Measurements from ENCODE around the gene CCDC28B. TPM values are rescaled to one million over a fixed set of nuclear protein-coding genes. Genes with fewer than 3 reads are reported as not detected.

The CCDC28B gene
- total RNA-seq, result 12.5 and 13.0 TPM in 2 replicates

DNA sequence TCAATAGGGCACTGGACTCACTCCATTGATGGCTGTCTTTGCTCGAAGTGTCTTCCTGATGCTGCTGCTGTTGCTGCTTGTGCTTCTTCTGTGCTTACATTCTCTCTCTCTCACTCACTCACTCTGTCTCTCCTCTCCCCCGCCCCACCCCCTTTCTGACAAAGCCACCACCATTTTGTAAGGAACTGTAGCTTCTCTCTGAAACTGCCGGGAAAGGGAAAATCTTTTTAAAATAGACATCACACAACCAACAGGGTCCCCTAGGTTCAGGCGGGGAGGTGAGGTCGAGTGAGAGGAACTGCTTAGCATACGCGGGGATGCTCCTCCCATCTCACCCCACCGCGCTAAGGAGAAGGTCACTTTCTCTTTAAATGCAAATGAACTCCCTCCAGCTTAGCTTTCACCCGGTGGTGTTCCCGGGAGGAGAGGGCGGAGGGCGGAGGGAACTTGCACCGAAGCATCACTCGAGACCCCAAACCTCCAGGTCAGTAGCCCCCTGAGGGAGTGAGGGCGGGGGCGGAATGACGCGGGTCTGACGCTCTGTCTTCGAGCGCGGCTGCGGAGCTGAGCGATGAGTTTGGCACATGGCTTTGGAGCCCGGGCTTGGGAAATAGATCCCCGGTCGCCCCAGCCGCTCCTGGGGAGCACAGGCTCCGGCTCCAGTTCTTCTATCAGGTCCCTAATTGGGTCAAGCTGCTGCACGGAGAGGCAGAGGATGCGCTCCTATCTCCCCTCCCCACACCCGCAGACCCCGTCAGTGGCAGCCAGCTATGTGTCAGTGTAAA is at the start of gene CCDC28B:
TSS of gene CCDC28B (plus strand) at position 370 of the 785 bp plus-strand sequence. CDS start 1,341 bp downstream, outside the sequence.

DNA sequence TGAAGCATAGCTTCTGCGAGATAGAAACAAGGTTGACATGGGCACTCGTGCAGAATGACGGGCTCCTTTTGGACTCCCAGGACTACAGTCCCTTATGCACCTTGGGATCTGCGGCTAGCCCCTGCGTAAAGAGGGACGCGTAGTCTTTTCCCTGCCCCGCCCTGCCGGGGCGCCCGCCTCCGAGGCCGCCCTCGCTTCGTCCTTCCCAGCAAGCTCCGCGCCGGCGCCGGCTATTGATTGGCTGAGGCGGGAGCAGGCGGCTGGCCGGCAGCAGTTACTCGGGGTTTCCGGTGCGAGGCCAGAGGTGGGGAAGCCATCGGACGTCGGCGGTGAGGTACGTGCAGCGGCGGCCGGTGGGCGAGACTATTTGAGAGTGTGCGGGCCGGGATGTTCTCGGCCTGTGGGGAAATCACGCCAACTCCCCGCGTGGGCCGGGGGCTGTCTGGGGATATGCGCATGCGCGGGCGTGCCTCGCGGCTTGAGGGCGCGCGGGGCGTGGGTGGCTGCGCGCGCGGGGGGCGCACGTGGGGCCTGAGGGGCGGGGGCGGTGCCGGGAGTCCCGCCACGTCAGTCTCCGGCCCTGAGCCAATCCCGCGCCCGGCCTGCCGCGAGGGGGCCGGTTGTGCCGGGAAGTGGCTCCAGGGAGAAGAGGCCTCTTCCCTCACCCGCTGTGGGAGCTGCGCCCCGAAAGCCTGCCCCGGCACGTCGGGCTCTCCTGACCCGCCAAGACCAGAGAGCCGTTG is 20.8 kb upstream of the CCDC28B start, which contains the start of gene TXLNA:
TSS of gene TXLNA (plus strand) at position 233 of the 743 bp plus-strand sequence. CDS start 671 bp downstream, outside the sequence.

GRCh38 chr1:32205401-32206370 is 5.3 kb downstream of the CCDC28B start, which contains the start of gene IQCC:
Gene IQCC, plus strand, starts transcription at chr1:32205671. Its CDS starts 11 bp downstream, at chr1:32205682.

GRCh38 chr1:32208891-32209328 is 8.5 kb downstream of the CCDC28B start, which contains the start of gene DCDC2B:
Gene DCDC2B, plus strand, starts transcription at chr1:32209089. Its CDS starts 5 bp downstream, at chr1:32209094.

DNA sequence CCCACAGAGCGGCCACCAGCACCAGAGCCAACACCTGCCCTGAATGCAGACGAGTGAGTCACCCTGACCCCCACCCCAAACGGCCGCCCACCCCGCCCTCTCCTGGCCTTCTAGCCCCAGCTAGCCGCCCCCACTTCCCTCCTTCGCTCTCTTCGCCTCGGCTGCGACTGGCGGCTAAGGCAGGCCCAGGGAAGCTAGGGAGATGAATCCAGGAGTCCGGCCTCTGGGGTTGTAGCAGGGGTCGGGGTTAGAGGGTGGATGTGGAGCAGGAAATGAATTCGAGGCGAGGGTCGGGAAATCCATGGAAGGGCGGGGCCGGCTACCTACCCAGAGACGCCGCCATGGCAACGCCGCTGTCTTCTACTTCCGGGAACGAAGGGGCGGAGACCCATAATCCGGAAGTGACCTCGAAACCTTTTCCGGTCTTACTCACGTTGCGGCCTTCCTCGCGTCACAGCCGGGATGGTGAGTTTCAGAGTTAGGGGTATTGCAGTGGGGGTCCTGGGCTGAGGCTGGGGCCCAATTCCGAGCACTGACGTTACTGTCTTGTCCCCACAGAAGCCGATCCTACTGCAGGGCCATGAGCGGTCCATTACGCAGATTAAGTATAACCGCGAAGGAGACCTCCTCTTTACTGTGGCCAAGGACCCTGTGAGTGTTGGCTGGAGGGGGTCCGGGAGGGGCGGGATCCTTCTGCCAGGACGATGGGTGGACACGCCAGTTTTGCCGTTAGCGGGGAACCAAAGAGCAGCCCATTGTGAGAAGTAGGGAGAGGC is 21.8 kb downstream of the CCDC28B start, which contains the start of the genes EIF3I and TMEM234:
TSS of gene EIF3I (plus strand) at position 428 of the 776 bp plus-strand sequence. CDS start at position 463, 35 bp downstream.
TSS of gene TMEM234 (minus strand) at position 374 of the 776 bp plus-strand sequence. CDS start at position 343, 31 bp downstream.

GRCh38 chr1:32246888-32247273 is 46.5 kb downstream of the CCDC28B start, which contains the start of gene FAM167B:
Gene FAM167B, plus strand, starts transcription at chr1:32247222. Its CDS starts 200 bp downstream, at chr1:32247422.

DNA sequence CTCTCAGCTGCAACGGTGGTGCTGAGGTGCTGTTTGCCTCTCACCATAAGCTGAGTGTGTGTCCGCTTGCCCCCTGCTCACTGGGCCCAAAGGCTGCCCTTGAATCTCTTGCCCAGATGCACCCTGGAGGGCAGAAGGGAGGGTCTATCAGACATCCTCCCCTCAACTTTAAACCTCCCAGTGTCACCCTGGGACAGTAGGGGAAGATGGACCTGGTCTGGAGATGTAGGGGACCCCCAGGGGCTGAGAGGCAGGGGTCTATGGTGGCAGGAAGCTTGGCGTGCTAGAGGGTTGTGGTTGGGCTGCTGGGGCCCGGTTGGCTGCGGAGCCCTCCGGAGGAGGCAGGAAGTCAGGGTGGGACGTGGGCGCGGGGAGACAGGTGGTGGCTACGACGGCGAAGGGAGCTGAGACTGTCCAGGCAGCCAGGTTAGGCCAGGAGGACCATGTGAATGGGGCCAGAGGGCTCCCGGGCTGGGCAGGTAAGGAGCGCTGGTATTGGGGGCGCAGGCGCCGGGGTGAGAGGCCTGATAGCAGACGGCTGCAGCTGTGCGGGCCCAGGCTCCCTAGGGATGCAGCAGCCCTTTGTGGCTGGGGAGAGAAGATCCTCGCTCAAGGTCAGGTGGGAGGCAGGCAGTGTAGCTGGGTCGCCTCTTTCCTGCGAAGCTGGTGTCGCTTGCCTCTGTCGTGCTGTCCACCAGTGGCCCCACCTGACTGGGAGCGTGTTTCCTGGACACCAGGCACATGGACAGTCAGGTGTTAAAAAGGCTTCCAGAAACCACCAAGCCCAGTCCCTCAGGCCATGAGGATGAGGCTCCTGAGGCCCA is 50.7 kb downstream of the CCDC28B start, which contains the start of gene LCK:
TSS of gene LCK (plus strand) at position 373 of the 824 bp plus-strand sequence. CDS start 23,065 bp downstream, outside the sequence.

Other genes starting within 250 kb of the CCDC28B start
- gene KHDRBS1, start 186.7 kb upstream of the CCDC28B start, total RNA-seq, result 98.4 and 98.6 TPM in 2 replicates
- gene TMEM39B, start 127.7 kb upstream of the CCDC28B start, total RNA-seq, result 10.3 and 13.4 TPM in 2 replicates
- 45.1 and 46.0 TPM in 2 replicates for gene KPNA6, start 92.5 kb upstream of the CCDC28B start, total RNA-seq
- 65.8 and 66.6 TPM in 2 replicates for gene TXLNA, start 20.9 kb upstream of the CCDC28B start, total RNA-seq
- 0.53 and 2.6 TPM in 2 replicates for gene IQCC, start 5.1 kb downstream of the CCDC28B start, total RNA-seq
- gene DCDC2B, start 8.5 kb downstream of the CCDC28B start, total RNA-seq, result not detected in 2 replicates
- gene TMEM234, start 21.8 kb downstream of the CCDC28B start, total RNA-seq, result 9.4 and 10.1 TPM in 2 replicates
- gene EIF3I, start 21.8 kb downstream of the CCDC28B start, total RNA-seq, result 456 and 480 TPM in 2 replicates
- 20.3 and 24.0 TPM in 2 replicates for gene FAM167B, start 46.6 kb downstream of the CCDC28B start, total RNA-seq
- gene LCK, start 50.7 kb downstream of the CCDC28B start, total RNA-seq, result 0.20 TPM in 1 of 2 replicates, not detected in the other
- 128 and 129 TPM in 2 replicates for gene HDAC1, start 91.5 kb downstream of the CCDC28B start, total RNA-seq
- 119 and 130 TPM in 2 replicates for gene MARCKSL1, start 135.6 kb downstream of the CCDC28B start, total RNA-seq
- gene FAM229A, start 161.9 kb downstream of the CCDC28B start, total RNA-seq, result 0.13 and 0.79 TPM in 2 replicates
- gene TSSK3, start 161.9 kb downstream of the CCDC28B start, total RNA-seq, result not detected in 2 replicates
- gene BSDC1, start 193.8 kb downstream of the CCDC28B start, total RNA-seq, result 56.6 and 61.3 TPM in 2 replicates